HG02884 (cell line): ENCODE results near the gene BTG4.

Experiments
- ATAC-seq: cut with Tn5 transposase; IDR thresholded peaks from one replicate; pipeline ENCODE4 v1.9.1; 2021; ENCODE audit warnings: mild to moderate bottlenecking, moderate library complexity; ENCODE audit not compliant: unreplicated experiment

The BTG4 gene

GRCh38 chr11:111500481-111500880 lies 11.7 kb downstream of the BTG4 start:
- ATAC-seq = no peak

- no peak for ATAC-seq
These were observed 12.7 kb downstream of the BTG4 start for GRCh38 chr11:111499483-111499882.

DNA sequence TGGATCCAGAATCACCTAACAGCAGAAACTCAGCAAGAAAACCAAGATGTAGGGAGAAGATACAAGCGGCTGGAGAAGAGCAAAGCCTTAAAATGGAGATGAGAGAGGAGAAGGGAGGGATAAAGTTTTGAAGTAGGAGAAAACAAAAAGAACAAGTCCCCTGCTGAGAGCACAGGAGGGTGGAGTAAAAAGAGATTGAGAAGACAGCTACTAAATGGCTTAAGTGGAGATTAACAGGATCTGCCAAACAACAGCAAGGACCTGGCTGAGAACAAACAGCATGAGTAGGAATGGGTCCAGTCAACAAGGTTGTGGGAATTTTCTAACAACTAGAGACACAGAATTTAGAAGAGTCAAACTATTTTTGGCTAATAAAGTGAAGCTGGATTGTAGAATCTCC lies 18.1 kb downstream of the BTG4 start:
- no peak for ATAC-seq

DNA sequence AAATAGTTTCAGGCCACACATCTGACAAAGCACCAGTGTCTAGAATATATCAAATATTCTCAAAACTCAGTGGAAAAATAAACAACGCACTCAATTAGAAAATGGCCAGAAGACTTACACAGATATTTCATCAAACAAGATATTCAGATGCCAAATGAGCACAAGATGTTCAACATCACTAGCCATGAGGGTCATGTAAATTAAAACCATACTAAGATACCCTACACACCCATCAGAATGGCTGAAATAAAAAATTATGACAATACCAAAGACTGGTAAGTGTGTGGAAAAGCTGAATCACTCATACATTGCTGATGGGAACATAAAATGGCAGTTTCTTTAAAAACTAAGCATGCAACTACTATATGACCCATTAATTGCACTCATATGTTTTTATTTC lies 21.7 kb downstream of the BTG4 start:
- no peak for ATAC-seq

DNA sequence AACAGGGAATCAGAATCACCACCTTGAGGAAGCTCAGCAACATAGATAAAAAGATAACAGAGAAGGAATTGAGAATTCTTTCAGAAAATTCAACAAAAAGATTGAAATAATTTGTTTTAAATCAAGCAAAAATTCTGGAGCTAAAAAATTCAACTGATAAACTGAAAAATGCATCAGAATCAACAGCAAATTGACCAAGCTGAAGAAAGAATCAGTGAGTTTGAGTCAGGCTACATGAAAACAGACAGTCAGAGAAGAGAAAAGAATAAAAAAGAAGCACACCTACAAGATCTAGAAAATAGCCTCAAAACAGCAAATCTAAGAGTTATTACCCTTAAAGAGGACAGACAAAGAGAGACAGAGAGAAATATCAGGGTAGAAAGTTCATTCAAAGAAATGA lies 28.8 kb downstream of the BTG4 start:
- ATAC-seq = no peak

- ATAC-seq = no peak
These were observed 32.5 kb downstream of the BTG4 start for GRCh38 chr11:111479666-111480065.

- ATAC-seq = no peak
These were observed 34.3 kb downstream of the BTG4 start for GRCh38 chr11:111477898-111478297.

DNA sequence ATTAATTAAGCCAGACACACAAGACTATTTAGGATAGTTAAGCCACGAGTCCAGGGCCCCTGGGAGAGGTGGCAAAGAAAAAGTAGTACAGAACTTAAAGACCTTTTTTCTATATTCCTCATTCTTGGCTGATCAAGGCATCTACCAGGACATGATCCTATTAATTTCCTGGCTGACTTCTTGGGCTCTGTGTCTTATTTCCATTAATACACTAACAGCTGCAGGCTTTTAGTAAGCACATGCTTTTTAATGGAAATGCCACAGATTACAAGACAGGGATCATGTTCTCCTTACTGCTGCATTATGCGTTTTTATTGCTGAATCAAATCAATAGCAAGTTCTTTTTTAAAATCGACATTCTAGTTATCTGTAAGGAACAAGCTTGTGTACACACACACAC lies 35.2 kb downstream of the BTG4 start:
- no peak for ATAC-seq

DNA sequence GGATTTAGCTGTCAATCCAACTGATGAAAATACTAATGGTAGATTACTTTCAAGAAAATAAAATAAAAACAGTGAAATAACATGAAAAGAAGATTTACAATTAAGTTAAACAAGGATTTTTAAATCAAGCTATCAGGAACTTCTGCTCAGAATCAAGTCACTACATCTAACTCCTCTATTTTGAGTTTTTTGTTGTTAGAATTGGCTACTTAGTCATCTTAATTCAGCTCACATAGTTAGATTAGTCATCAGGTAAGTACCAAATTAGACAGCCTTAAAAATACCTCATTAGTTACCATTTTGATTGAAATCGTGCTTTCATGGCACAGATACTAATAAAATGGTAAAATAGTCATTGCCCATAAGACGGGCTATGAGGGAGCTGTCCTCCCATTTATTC lies 35.8 kb downstream of the BTG4 start:
- ATAC-seq = no peak

DNA sequence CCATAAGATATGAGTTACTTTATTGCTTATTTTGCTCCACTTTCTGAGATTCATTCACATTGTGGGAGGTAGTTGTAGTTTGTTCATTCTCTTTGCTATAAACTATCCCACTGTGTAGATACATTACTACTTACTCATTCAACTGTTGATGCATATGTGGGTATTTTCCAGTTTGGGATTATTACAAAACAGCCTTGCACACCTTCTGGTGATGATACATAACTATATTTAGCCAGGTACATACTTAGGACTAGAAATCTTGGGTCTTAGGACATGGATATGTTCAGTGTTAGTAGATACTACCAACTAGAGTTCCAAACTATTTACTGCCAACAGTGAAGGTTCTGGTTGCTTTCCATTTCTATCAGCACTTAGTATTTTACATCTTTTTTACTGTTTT lies 37.8 kb downstream of the BTG4 start:
- ATAC-seq = no peak

DNA sequence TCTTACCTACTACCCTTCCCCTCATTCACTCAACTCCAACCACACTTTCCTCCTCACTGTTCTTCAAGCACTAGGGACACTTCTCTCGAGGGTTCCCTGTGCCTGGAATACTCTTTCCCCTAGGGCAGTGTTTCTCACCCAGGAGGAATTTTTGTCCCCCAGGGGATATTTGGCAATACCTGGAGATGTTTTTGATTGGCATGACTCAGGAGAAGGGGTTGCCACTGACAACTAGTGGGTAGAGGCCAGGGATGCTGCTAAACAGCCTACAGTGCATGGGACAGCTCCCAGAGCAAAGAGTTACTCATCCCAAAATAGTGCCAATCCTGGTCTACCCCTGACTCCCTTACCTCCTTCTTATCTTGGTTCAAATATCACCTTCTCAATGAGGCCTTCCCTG lies 40.0 kb downstream of the BTG4 start:
- no peak for ATAC-seq

- no peak for ATAC-seq
These were observed 43.0 kb downstream of the BTG4 start for GRCh38 chr11:111469200-111469599.

GRCh38 chr11:111466615-111467014 lies 45.6 kb downstream of the BTG4 start:
- ATAC-seq = no peak

GRCh38 chr11:111465400-111465799 lies 46.8 kb downstream of the BTG4 start:
- ATAC-seq = no peak

- ATAC-seq = no peak
These were observed 48.9 kb downstream of the BTG4 start for GRCh38 chr11:111463276-111463675.

GRCh38 chr11:111462329-111462728 lies 49.9 kb downstream of the BTG4 start:
- ATAC-seq = no peak

DNA sequence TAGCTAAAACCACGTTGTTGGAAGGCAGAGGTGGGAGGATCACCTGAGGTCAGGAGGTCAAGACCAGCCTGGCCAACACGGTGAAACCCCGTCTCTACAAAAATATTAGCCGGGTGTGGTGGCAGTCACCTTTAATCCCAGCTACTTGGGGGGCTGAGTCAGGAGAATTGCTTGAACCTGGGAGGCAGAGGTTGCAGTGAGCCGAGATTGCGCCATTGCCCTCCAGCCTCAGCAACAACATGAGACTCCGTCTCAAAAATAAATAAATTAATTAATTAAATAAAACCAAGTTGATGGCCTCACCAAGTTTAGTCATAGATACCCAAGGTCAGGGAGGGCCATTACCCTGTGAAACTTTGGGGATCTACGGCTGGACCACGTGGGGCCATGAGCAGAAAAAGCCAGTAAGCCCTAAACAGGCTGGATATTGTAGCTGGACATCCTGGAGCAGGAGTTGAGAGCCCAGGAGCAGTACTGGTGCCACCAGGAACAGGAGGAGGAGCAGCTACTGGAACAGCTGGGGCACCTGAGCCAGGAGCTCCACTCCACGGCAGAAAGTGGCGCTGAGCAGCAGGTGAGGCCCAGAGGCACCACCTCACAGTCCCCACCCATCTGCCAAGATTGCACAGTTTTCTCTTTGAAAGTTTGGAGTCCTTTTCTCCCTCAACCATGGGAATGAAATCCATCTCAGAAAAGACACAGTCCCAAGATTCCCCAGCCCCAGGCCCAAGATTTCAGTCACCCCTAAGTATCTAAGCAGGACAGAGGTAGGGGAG lies 50.5 kb downstream of the BTG4 start:
- ATAC-seq = no peak

DNA sequence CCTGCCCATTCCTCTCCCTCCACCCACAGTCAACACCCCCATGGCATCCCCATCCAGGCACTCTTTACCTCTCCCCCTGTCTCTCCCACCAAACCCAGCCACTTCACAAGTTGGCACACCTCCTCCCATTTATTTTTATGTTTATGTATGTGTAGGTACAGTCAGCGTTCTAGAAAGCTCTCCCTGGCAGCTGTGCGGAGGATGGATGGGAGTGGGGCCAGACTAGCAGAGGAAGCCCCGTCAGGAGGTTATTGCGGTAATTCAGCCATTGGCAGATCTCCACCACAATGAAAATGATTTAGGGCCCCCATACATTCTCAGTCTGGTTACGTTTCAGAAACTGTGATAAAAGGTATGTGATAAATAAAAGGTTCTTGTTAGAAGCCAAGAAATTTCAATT lies 51.3 kb downstream of the BTG4 start:
- ATAC-seq = no peak

GRCh38 chr11:111460340-111460739 lies 51.8 kb downstream of the BTG4 start:
- ATAC-seq = no peak

DNA sequence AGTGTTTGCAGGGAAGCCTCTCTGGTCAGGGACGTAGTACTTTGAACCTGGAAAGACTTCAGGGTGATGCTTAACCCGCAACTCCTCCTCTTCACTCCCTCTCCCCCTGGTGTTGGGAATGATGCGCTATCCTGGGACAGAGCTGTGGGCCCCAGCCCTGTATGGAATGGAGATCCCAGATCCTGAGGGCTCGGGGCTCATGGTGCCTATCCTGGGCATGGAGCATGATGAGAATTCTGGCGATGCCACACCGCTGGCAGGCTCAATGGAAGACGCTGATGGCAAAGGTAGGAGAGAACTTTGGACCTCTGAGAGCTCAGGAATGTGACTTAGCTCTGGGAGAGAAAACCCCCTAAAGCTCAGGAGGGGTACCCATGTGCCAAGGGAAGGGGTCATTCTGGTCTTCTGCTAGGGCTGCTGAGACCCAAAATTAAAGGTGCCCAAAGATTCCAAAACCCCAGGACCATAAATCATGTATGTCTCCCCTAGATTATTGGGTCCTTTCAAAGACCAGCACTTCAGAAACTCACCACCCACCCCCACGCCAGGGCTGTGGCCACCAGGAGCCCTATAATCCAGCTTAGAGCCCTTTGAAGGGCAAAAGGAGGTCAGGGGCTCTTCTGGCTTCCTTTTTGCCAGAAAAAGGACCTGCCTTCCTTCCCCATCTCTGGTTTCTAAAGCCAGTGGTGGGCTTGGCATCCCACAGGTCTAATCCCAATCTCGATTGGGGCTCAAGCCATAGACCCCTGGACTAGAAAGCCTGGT lies 52.5 kb downstream of the BTG4 start:
- ATAC-seq = no peak

DNA sequence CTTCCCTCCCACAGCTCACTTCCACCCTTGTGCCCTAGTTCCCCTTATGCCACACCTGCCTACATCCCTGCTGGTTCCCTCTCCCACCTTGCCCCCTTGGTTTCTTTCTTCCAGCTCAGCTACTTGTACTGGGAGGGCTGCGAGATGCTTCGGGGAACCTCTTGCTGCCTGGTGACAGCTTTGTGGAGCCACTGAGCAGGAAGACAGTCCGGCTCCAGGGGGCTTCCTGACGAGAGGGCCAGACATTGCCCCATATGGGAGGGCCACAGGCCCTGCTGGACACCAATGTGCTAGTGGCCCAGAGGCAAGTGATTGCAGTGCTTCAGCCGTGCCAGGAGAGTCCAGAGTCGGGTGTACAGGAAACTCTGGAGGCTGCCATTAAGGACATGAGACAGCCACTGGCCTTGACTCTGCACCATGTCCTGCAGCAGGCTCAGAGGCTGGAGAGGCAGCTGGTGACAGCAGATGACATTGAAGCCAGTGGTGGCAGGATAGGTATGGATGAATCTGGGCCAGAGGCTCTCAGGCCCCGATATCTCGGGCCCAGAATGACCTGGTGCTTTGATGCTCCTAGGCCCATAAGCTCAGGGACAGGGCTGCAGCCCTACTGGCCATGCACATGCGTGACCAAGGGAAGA lies 54.3 kb downstream of the BTG4 start:
- ATAC-seq = no peak
